Smooth muscle cell (in vitro differentiated cells): ENCODE data around the gene GAS1. TPM values are rescaled to one million over a fixed set of nuclear protein-coding genes. Genes with fewer than 3 reads are reported as not detected.

Experiments
- DNase-seq: peaks from one replicate; lab custom pipeline; 2025; ENCODE audit not compliant: unreplicated experiment; lab: John Stamatoyannopoulos, UW
- H2AFZ ChIP-seq: fragments of 200-600 bp; sonication (generic); 2 replicates; pipeline ENCODE4 v1.6.0; 2016; ENCODE audit warnings: antibody characterized with exemption, low read depth, mild to moderate bottlenecking
- H3F3A ChIP-seq: fragments of 200-600 bp; sonication (generic); 2 replicates; pipeline ENCODE4 v1.6.0; 2017; ENCODE audit warnings: antibody characterized with exemption, low read depth
- H3K27ac ChIP-seq: fragments of 200-600 bp; sonication (generic); 2 replicates; pipeline ENCODE4 v1.5.1; 2016; ENCODE audit warnings: low read depth, mild to moderate bottlenecking
- H3K27me3 ChIP-seq: fragments of 200-600 bp; sonication (generic); 2 replicates; pipeline ENCODE4 v1.6.1; 2016; ENCODE audit warnings: low read depth, mild to moderate bottlenecking
- H3K36me3 ChIP-seq: fragments of 200-600 bp; sonication (generic); 2 replicates; pipeline ENCODE4 v1.5.1; 2016; ENCODE audit warnings: low read depth
- H3K4me1 ChIP-seq: fragments of 200-600 bp; sonication (generic); 2 replicates; pipeline ENCODE4 v1.5.1; 2016; ENCODE audit warnings: low read depth
- H3K4me2 ChIP-seq: fragments of 200-600 bp; sonication (generic); 2 replicates; pipeline ENCODE4 v1.6.0; 2016; ENCODE audit warnings: mild to moderate bottlenecking
- H3K4me3 ChIP-seq: fragments of 200-600 bp; sonication (generic); 2 replicates; pipeline ENCODE4 v1.5.1; 2016; ENCODE audit warnings: mild to moderate bottlenecking
- H3K79me2 ChIP-seq: fragments of 200-600 bp; sonication (generic); 2 replicates; pipeline ENCODE4 v1.6.0; 2016; ENCODE audit warnings: low read depth, mild to moderate bottlenecking
- H3K9ac ChIP-seq: fragments of 200-600 bp; sonication (generic); 2 replicates; pipeline ENCODE4 v1.6.0; 2016; ENCODE audit warnings: low read depth
- H3K9me3 ChIP-seq: fragments of 200-600 bp; sonication (generic); replicated peaks from 2 replicates; pipeline ENCODE4 v1.5.1; 2016; ENCODE audit warnings: low read depth
- H4K20me1 ChIP-seq: fragments of 200-600 bp; sonication (generic); 2 replicates; pipeline ENCODE4 v1.6.0; 2016; ENCODE audit warnings: low read depth
- WGBS: methylation state at CpG from one replicate; pipeline ENCODE4 v1.1.7; 2016; ENCODE audit warnings: low lambda C conversion rate; 5-methylcytosine and 5-hydroxymethylcytosine counted together
- polyA plus RNA-seq: library from polyadenylated mRNA; unstranded; fragments of >200 nt; fragmentation: Nextera tagmentation; extraction: Ambion mirVana; gene quantifications from 2 replicates; pipeline ENCODE4 v1.2.1, GENCODE V29; 2016
- total RNA-seq: library from RNA; depleted of rRNA; stranded (reverse); fragments of >200 nt; gene quantifications from 2 replicates; pipeline ENCODE4 v1.2.3, GENCODE V29; 2014
- TF ChIP-seq, protein P1 (sequence below): fragments of 200-600 bp; sonication (generic); IDR thresholded peaks from 2 replicates; pipeline ENCODE4 v1.5.1; 2017; ENCODE audit warnings: borderline replicate concordance, mild to moderate bottlenecking, antibody characterized with exemption; ENCODE audit not compliant: insufficient read depth, poor library complexity, severe bottlenecking

The GAS1 gene
- total and polyA plus RNA-seq, 2 experiments from 2014 or later, result 74.8 to 134 TPM

DNA sequence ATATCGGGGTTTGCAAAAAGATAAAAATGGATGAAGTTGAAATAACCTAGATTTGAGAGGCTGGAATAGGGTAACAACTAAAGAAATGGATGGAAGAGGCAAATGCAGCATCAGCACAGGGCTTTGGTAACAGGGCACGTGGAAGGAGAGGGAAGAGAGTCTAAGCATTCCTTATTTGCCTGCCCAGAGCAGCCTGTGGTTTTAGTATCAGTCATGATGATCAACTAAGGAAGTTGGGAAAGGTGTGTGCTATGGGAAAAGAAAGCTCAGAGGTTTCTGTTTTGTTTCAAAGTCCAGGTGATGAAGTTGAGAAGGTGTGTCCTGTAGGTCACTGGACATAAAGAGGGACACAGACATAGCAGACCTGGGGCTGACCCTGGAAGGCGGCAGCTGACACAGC is 28.8 kb downstream of the GAS1 start:
- Histone ChIP-seq H3K79me2 (no peaks in the 10 kb centered on the region), H3K27me3 (no peaks in the 10 kb centered on the region), H3K9ac (no peak overlapping the region), H3K36me3 (no peaks in the 10 kb centered on the region), H3K9me3 (no peaks in the 10 kb centered on the region), H3K4me1 (peaks cover 7% of the 10 kb centered on the region), H3F3A (no peaks in the 10 kb centered on the region), H2AFZ (no peak overlapping the region), H3K4me2 (no peak overlapping the region), H4K20me1 (no peaks in the 10 kb centered on the region), H3K27ac (no peak overlapping the region), H3K4me3 (no peak overlapping the region)
- 79% methylated on average over 3 of the region's 3 CpGs for WGBS
- TF ChIP-seq, protein P1, sequence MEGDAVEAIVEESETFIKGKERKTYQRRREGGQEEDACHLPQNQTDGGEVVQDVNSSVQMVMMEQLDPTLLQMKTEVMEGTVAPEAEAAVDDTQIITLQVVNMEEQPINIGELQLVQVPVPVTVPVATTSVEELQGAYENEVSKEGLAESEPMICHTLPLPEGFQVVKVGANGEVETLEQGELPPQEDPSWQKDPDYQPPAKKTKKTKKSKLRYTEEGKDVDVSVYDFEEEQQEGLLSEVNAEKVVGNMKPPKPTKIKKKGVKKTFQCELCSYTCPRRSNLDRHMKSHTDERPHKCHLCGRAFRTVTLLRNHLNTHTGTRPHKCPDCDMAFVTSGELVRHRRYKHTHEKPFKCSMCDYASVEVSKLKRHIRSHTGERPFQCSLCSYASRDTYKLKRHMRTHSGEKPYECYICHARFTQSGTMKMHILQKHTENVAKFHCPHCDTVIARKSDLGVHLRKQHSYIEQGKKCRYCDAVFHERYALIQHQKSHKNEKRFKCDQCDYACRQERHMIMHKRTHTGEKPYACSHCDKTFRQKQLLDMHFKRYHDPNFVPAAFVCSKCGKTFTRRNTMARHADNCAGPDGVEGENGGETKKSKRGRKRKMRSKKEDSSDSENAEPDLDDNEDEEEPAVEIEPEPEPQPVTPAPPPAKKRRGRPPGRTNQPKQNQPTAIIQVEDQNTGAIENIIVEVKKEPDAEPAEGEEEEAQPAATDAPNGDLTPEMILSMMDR, result no peak
- DNase-seq, result no peak

DNA sequence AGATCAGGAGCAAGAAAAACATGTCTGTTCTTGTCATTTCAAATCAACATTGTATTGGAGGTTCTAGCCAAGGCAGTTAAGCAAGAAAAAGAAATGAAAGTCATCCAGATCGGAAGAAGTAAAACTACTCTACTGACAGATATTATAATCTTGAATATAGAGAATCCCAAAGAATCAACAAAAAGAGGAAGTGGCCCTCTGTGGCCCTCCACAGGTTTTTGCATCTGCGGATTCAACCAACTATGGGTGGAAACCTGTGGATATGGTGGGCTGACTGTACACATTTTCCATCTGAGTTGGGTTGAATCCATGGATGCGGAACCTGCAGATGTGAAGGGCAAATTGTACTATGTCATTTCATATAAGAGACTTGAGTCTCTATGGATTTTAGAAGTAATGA is 35.1 kb downstream of the GAS1 start:
- H3F3A ChIP-seq, result no peaks in the 10 kb centered on the region
- no peak overlapping the region for H3K27ac ChIP-seq
- H3K9me3 ChIP-seq, result no peaks in the 10 kb centered on the region
- H3K9ac ChIP-seq, result no peak overlapping the region
- no peaks in the 10 kb centered on the region for H3K79me2 ChIP-seq
- TF ChIP-seq, protein P1, result no peak
- H3K4me1 ChIP-seq, result no peaks in the 10 kb centered on the region
- no peaks in the 10 kb centered on the region for H4K20me1 ChIP-seq
- H3K36me3 ChIP-seq, result no peaks in the 10 kb centered on the region
- H3K4me2 ChIP-seq, result no peak overlapping the region
- H2AFZ ChIP-seq, result no peak overlapping the region
- H3K4me3 ChIP-seq, result no peak overlapping the region
- no peak for DNase-seq
- 99% methylated on average over 3 of the region's 3 CpGs for WGBS
- H3K27me3 ChIP-seq, result no peaks in the 10 kb centered on the region

DNA sequence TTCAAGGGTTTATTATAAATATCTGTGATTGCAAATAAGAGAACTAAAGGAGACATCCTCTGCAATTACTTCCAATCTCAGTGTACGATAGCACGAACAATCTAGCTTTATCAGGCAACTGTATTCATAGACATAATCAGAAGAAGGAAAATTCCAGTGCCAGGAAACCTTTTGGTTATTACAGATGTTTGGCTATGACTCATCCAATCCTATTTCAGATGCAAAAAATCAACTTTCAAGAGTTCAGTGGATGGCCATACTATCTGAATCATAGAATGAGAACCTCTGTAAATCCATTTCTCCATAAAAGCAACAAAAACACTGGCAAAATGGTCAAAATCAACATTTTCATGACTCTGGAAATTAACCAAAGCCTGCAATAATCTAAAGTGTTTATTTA is 37.9 kb downstream of the GAS1 start:
- H3K36me3 ChIP-seq, result no peaks in the 10 kb centered on the region
- no peak overlapping the region for H2AFZ ChIP-seq
- no peaks in the 10 kb centered on the region for H3K4me1 ChIP-seq
- H3F3A ChIP-seq, result no peaks in the 10 kb centered on the region
- H3K9me3 ChIP-seq, result no peaks in the 10 kb centered on the region
- H3K27ac ChIP-seq, result no peak overlapping the region
- H3K4me2 ChIP-seq, result no peak overlapping the region
- no peaks in the 10 kb centered on the region for H3K27me3 ChIP-seq
- no peaks in the 10 kb centered on the region for H4K20me1 ChIP-seq
- no peak overlapping the region for H3K9ac ChIP-seq
- DNase-seq, result no peak
- H3K79me2 ChIP-seq, result no peaks in the 10 kb centered on the region
- no peak overlapping the region for H3K4me3 ChIP-seq
- TF ChIP-seq, protein P1, result no peak
- WGBS, result 82% methylated on average over 2 of the region's 2 CpGs

DNA sequence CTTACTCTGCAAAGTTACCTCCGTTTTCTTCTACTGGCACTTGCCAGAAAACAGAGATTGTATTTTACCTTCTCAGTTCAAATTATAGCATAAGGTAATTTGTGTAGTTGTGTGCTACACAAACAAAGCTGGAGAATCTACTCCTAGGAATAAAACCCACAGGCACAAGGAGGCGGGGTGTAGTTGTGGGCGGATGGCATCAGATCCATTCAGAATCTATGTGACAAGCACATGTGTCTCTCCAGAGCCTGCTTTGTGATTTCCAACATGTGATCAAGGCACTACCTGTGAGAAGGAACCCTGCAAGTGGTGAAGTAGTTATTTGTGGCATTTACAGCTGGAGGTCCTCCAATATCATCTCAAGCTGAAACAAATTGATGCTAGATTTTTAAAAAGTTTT is 39.0 kb downstream of the GAS1 start:
- no peaks in the 10 kb centered on the region for H4K20me1 ChIP-seq
- TF ChIP-seq, protein P1, result no peak

More for the DNA sequence above, 39.0 kb downstream of the GAS1 start:
- Histone ChIP-seq H3K4me1 (no peaks in the 10 kb centered on the region), H3K27ac (no peak overlapping the region), H3K36me3 (no peaks in the 10 kb centered on the region), H3K4me2 (no peak overlapping the region), H3K27me3 (no peaks in the 10 kb centered on the region), H3K4me3 (no peak overlapping the region), H3K9me3 (no peaks in the 10 kb centered on the region), H2AFZ (no peak overlapping the region), H3K9ac (no peak overlapping the region), H3K79me2 (no peaks in the 10 kb centered on the region), H3F3A (no peaks in the 10 kb centered on the region)
- WGBS, result 97% methylated on average over 3 of the region's 3 CpGs
- DNase-seq, result no peak
